Uterus (tissue), 2 donors: Measurements from ENCODE around the gene TRIM7.

Experiments used
- CTCF ChIP-seq, 4 experiments: fragments of 200-600 bp in 2 of 4; fragments of 450-650 bp in 2 of 4; sonication (generic) in 2 of 4; IDR thresholded peaks; one replicate each; pipeline ENCODE4 v1.5.1; 2016 to 2019; ENCODE audit warnings: antibody characterized with exemption in 4 of 4, mild to moderate bottlenecking in 2 of 4, moderate library complexity in 1 of 4
- POLR2A ChIP-seq, 2 donors: fragments of 450-650 bp; IDR thresholded peaks; one replicate each; pipeline ENCODE4 v1.6.1; 2016; ENCODE audit warnings: antibody characterized with exemption in 2 of 2, mild to moderate bottlenecking in 1 of 2, moderate library complexity in 1 of 2

- TF ChIP-seq CTCF (IDR thresholded peaks at IDR 0.05) (no peak), POLR2A (IDR thresholded peaks at IDR 0.05) (no peak)
Observed at GRCh38 chr5:181229996-181230395, 25.0 kb upstream of the TRIM7 start.
